Osteoblast (primary cell): ENCODE results near the gene ADAM12. TPM values are rescaled to one million over a fixed set of nuclear protein-coding genes. Genes with fewer than 3 reads are reported as not detected.
A peak's percentile ranks its signal among the peaks of the same experiment; 100 is the strongest.

Experiments
- DNase-seq: peaks from one replicate; pipeline ENCODE4 v3.0.0; 2011; ENCODE audit warnings: low spot score, mixed read lengths; ENCODE audit not compliant: insufficient read length; ENCODE audit errors: missing footprints
- H2AFZ ChIP-seq: 2 replicates; pipeline ENCODE4 v1.6.0; 2011; ENCODE audit warnings: mild to moderate bottlenecking, low read length
- H3K27ac ChIP-seq: 2 replicates; pipeline ENCODE4 v1.5.1; 2011; ENCODE audit warnings: mild to moderate bottlenecking, low read depth, low read length, moderate library complexity
- H3K27me3 ChIP-seq: 2 replicates; pipeline ENCODE4 v1.6.0; 2012; ENCODE audit warnings: mild to moderate bottlenecking, control low read depth, inconsistent platforms, low read length, moderate library complexity; ENCODE audit not compliant: insufficient read depth
- H3K36me3 ChIP-seq: 2 replicates; pipeline ENCODE4 v1.5.1; 2011; ENCODE audit warnings: mild to moderate bottlenecking, low read length, control low read depth, moderate library complexity; ENCODE audit not compliant: insufficient read depth
- H3K4me1 ChIP-seq: 2 replicates; pipeline ENCODE4 v1.5.1; 2011; ENCODE audit warnings: mild to moderate bottlenecking, low read length, control low read depth, moderate library complexity; ENCODE audit not compliant: insufficient read depth
- H3K4me2 ChIP-seq: 2 replicates; pipeline ENCODE4 v1.6.0; 2011; ENCODE audit warnings: mild to moderate bottlenecking, low read length; ENCODE audit not compliant: insufficient read depth
- H3K4me3 ChIP-seq: fragments of 200-600 bp; sonication (generic); 3 replicates; pipeline ENCODE4 v1.5.1; 2012; ENCODE audit warnings: mild to moderate bottlenecking, low read length, inconsistent platforms; ENCODE audit not compliant: insufficient read depth
- H3K79me2 ChIP-seq: 2 replicates; pipeline ENCODE4 v1.6.0; 2012; ENCODE audit warnings: mild to moderate bottlenecking, low read length, control low read depth, inconsistent platforms; ENCODE audit not compliant: insufficient read depth
- H3K9me3 ChIP-seq: 2 replicates; pipeline ENCODE4 v1.5.1; 2011; ENCODE audit warnings: low read depth, low read length, control low read depth
- H4K20me1 ChIP-seq: 2 replicates; pipeline ENCODE4 v1.6.0; 2012; ENCODE audit warnings: mild to moderate bottlenecking, low read length, control low read depth; ENCODE audit not compliant: insufficient read depth
- total RNA-seq: library from RNA; depleted of rRNA; stranded (reverse); fragments of >200 nt; gene quantifications from 2 replicates; pipeline ENCODE4 v1.2.3, GENCODE V29; 2012
- TF ChIP-seq, protein P1 (sequence below): IDR thresholded peaks from 2 replicates; pipeline ENCODE4 v1.5.1; 2011; ENCODE audit warnings: mild to moderate bottlenecking, low read depth, low read length, moderate library complexity; ENCODE audit errors: extremely low read depth

ADAM12 gene
- total RNA-seq, 1 donor: 345 TPM

GRCh38 chr10:126191192-126191591 lies 197.1 kb downstream of the ADAM12 start:
- Histone ChIP-seq H4K20me1 (no peaks in the 10 kb centered on the region), H3K27me3 (no peaks in the 10 kb centered on the region), H2AFZ (no peak overlapping the region), H3K79me2 (peaks cover 27% of the 10 kb centered on the region), H3K27ac (peak overlapping the region; percentile 54), H3K4me1 (peaks cover 27% of the 10 kb centered on the region), H3K9me3 (no peaks in the 10 kb centered on the region), H3K4me3 (no peak overlapping the region), H3K4me2 (no peak overlapping the region), H3K36me3 (no peaks in the 10 kb centered on the region)
- TF ChIP-seq, protein P1, sequence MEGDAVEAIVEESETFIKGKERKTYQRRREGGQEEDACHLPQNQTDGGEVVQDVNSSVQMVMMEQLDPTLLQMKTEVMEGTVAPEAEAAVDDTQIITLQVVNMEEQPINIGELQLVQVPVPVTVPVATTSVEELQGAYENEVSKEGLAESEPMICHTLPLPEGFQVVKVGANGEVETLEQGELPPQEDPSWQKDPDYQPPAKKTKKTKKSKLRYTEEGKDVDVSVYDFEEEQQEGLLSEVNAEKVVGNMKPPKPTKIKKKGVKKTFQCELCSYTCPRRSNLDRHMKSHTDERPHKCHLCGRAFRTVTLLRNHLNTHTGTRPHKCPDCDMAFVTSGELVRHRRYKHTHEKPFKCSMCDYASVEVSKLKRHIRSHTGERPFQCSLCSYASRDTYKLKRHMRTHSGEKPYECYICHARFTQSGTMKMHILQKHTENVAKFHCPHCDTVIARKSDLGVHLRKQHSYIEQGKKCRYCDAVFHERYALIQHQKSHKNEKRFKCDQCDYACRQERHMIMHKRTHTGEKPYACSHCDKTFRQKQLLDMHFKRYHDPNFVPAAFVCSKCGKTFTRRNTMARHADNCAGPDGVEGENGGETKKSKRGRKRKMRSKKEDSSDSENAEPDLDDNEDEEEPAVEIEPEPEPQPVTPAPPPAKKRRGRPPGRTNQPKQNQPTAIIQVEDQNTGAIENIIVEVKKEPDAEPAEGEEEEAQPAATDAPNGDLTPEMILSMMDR: no peak
- DNase-seq: peak; percentile 81

- H3K36me3 ChIP-seq: peaks cover 5% of the 10 kb centered on the region
- no peak overlapping the region for H2AFZ ChIP-seq
- H3K9me3 ChIP-seq: no peaks in the 10 kb centered on the region
- H3K4me3 ChIP-seq: no peak overlapping the region
- H3K4me1 ChIP-seq: peaks cover 39% of the 10 kb centered on the region
- no peak overlapping the region for H3K4me2 ChIP-seq
- H4K20me1 ChIP-seq: no peaks in the 10 kb centered on the region
- H3K27me3 ChIP-seq: no peaks in the 10 kb centered on the region
- H3K27ac ChIP-seq: no peak overlapping the region
- no peak for DNase-seq
- TF ChIP-seq, protein P1: no peak
- peaks cover 29% of the 10 kb centered on the region for H3K79me2 ChIP-seq
Observed at GRCh38 chr10:126188679-126189200, 199.5 kb downstream of the ADAM12 start.

DNA sequence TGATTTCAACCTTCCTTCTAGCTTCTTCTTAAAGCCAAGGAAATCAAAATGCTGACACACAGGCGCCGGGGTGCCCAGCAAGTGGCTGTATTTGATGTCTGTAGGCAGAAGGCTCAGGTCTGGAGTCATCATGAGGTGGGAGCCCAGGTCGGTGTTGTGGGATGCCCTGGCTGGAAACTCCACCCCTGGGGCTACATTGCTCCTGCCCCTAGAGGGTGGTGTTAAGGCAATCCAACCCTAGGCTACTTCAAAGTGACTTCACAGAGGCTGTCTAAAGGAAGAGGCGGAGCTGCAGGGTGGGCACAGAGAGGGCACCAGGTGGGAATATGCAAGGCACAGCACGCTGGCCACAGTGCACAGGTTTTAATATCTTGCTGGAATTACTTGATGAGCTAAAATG lies 200.9 kb downstream of the ADAM12 start:
- no peaks in the 10 kb centered on the region for H3K27me3 ChIP-seq
- H3K79me2 ChIP-seq: peaks cover 39% of the 10 kb centered on the region
- peaks cover 12% of the 10 kb centered on the region for H3K36me3 ChIP-seq
- no peak for DNase-seq
- H3K27ac ChIP-seq: peak overlapping the region; percentile 85
- no peak overlapping the region for H2AFZ ChIP-seq
- H3K4me2 ChIP-seq: no peak overlapping the region
- no peak overlapping the region for H3K4me3 ChIP-seq
- TF ChIP-seq, protein P1: no peak
- peaks cover 39% of the 10 kb centered on the region for H3K4me1 ChIP-seq
- no peaks in the 10 kb centered on the region for H4K20me1 ChIP-seq
- no peaks in the 10 kb centered on the region for H3K9me3 ChIP-seq

DNA sequence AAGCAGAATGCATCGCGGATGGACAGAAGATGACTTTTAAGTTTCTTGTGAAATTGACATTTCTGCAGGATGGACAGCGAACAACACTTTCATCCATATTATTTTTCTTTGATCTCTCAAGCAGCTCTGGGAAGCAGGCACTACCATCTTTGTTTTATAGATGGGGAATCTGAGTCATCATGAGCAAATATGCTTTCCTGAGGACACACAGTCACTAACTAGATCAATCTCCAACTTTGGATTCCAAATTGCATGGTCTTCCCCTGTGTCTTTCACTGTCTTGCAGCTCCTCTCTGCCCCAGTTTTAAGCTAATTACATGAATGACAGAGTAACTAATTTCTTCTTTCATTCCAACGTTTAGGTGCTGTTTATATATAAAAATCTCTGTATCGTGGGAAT lies 201.5 kb downstream of the ADAM12 start:
- TF ChIP-seq, protein P1: no peak
- H3K27me3 ChIP-seq: no peaks in the 10 kb centered on the region
- peak overlapping the region; percentile 85 for H3K27ac ChIP-seq
- peaks cover 12% of the 10 kb centered on the region for H3K36me3 ChIP-seq
- no peaks in the 10 kb centered on the region for H3K9me3 ChIP-seq
- H3K4me2 ChIP-seq: no peak overlapping the region
- DNase-seq: no peak
- H3K79me2 ChIP-seq: peaks cover 42% of the 10 kb centered on the region
- H3K4me3 ChIP-seq: no peak overlapping the region
- H3K4me1 ChIP-seq: peaks cover 35% of the 10 kb centered on the region
- no peaks in the 10 kb centered on the region for H4K20me1 ChIP-seq
- no peak overlapping the region for H2AFZ ChIP-seq
